ENCODE results near the gene PI16.
"Not testable (repeated sequence)": the region's sequence is repeated elsewhere in the genome, so short reads cannot be mapped to it uniquely, and the experiment has no call there.

Gene PI16

GRCh38 chr6:36984581-36985416 is 30.3 kb downstream of the PI16 start:
- peak overlapping the region; percentile 100 for H3K4me3 ChIP-seq (replicated peaks; ENCODE audit: low read depth, low read length)
- peaks cover 8% of the 10 kb centered on the region for H3K36me3 ChIP-seq (ENCODE audit: control insufficient read depth, insufficient read depth, low read length)
- no peak for TF ChIP-seq CTCF (IDR thresholded peaks at IDR 0.05; ENCODE audit: insufficient read depth, low read length, poor library complexity, severe bottlenecking)
- no peaks in the 10 kb centered on the region for H3K27me3 ChIP-seq (replicated peaks; ENCODE audit: control insufficient read depth, insufficient read depth, low read length)
- no peak for DNase-seq (ENCODE audit: extremely low read depth, insufficient read length)

GRCh38 chr6:36985417-36985807 is 30.9 kb downstream of the PI16 start:
- TF ChIP-seq CTCF (IDR thresholded peaks at IDR 0.05; ENCODE audit: insufficient read depth, low read length, poor library complexity, severe bottlenecking), result no peak
- no peak for DNase-seq (ENCODE audit: extremely low read depth, insufficient read length)
- Histone ChIP-seq H3K36me3 (ENCODE audit: control insufficient read depth, insufficient read depth, low read length) (peaks cover 6% of the 10 kb centered on the region), H3K4me3 (replicated peaks; ENCODE audit: low read depth, low read length) (peak overlapping the region; percentile 100), H3K27me3 (replicated peaks; ENCODE audit: control insufficient read depth, insufficient read depth, low read length) (no peaks in the 10 kb centered on the region)

DNA sequence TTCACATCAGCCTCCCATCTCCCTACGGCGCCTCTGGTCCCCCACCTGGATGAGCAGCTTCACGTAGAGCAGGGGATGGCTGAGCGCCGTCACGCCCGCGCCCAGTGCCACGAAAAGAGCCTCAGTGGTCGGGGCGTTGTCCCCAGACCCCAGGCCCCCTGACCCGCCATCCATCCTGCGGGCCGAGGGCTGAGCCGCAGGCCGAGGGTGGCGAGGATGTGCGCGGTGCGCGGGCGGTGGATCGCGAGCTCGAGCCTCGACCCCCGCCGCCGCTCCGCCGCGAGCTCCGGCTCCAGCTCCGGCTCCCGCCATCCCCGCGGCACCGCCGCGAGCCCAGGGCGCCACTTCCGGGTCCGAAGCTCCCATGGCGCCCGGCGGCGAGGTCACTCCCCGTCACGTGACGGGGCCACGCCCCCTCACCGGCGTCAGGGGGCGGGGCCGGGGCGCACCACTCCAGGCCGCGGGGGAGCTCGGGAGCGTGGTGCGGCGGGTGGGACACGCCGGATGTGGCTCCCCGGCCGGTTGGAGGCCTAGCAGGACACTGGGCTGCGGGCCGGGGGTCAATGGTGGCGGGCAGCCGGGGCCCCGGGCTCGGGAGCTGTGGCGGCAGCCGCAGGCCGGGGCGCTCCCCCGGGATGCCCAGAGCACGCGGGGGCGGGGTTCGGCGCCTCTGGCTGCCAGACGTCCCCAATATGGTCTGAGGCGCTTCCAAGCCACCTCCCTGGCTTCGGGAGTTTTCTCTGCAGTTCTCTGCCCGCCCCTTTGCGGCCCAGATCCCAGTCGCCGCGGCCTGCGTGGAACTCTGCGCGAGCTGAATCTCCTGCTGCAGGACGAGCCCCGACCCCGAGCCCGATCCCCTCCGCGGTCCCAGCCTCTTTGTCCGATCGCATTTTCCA is 31.5 kb downstream of the PI16 start, which contains the start of gene MTCH1:
Gene MTCH1, minus strand, starts transcription at position 389 of the 896 bp plus-strand sequence. Its CDS starts 23 bp downstream, at position 366.
- peak; percentile 95 for DNase-seq (ENCODE audit: extremely low read depth, insufficient read length)
- H3K4me3 ChIP-seq (replicated peaks; ENCODE audit: low read depth, low read length), result peak within 1 kb of the TSS; percentile 100
- peaks cover 6% of the 10 kb centered on the region for H3K36me3 ChIP-seq (ENCODE audit: control insufficient read depth, insufficient read depth, low read length)
- no peak for TF ChIP-seq CTCF (IDR thresholded peaks at IDR 0.05; ENCODE audit: insufficient read depth, low read length, poor library complexity, severe bottlenecking)
- no peaks in the 10 kb centered on the region for H3K27me3 ChIP-seq (replicated peaks; ENCODE audit: control insufficient read depth, insufficient read depth, low read length)

DNA sequence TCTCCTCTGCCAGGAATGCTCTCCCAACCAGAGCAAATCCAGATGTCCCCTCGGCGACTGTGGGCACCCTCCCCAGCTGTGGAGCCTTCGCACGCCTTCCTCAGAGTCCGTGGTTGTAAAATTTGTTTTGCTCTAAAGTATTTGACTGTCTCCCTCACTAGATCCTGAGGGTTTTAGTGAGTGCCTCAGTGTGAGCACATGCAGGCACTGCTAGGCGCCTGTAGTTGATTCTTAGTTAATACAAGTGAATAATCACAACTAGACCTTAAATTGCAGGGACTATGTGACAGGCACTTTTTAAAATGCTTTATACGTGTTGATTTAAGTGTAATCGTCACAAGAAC is 32.1 kb downstream of the PI16 start:
- no peak for DNase-seq (ENCODE audit: extremely low read depth, insufficient read length)
- no peaks in the 10 kb centered on the region; the same call in 1 of the 2 replicates for H3K36me3 ChIP-seq (ENCODE audit: control insufficient read depth, insufficient read depth, low read length)
- no peaks in the 10 kb centered on the region for H3K27me3 ChIP-seq (replicated peaks; ENCODE audit: control insufficient read depth, insufficient read depth, low read length)
- H3K4me3 ChIP-seq (replicated peaks; ENCODE audit: low read depth, low read length), result peak overlapping the region; percentile 100
- no peak for TF ChIP-seq CTCF (IDR thresholded peaks at IDR 0.05; ENCODE audit: insufficient read depth, low read length, poor library complexity, severe bottlenecking)

GRCh38 chr6:36989264-36989663 is 34.7 kb downstream of the PI16 start:
- no peaks in the 10 kb centered on the region for H3K27me3 ChIP-seq (replicated peaks; ENCODE audit: control insufficient read depth, insufficient read depth, low read length)
- no peaks in the 10 kb centered on the region for H3K36me3 ChIP-seq (ENCODE audit: control insufficient read depth, insufficient read depth, low read length)
- no peak for DNase-seq (ENCODE audit: extremely low read depth, insufficient read length)
- no peak for TF ChIP-seq CTCF (IDR thresholded peaks at IDR 0.05; ENCODE audit: insufficient read depth, low read length, poor library complexity, severe bottlenecking)
- H3K4me3 ChIP-seq (replicated peaks; ENCODE audit: low read depth, low read length), result no peak overlapping the region

- not testable (repeated sequence) for H3K4me3 ChIP-seq (replicated peaks; ENCODE audit: low read depth, low read length); H3K27me3 ChIP-seq (replicated peaks; ENCODE audit: control insufficient read depth, insufficient read depth, low read length); DNase-seq (ENCODE audit: extremely low read depth, insufficient read length); H3K36me3 ChIP-seq (ENCODE audit: control insufficient read depth, insufficient read depth, low read length)
Observed at GRCh38 chr6:36990401-36990800, 35.9 kb downstream of the PI16 start.

All from GM06990 (cell line).